ENCODE results near the gene DCAKD. TPM values are rescaled to one million over a fixed set of nuclear protein-coding genes. Genes with fewer than 3 reads are reported as not detected.

DCAKD gene
- total and polyA plus RNA-seq, 2 donors (not counting 3 experiments of a cell fraction or from before 2014, with no cell fraction given) = 30.8 to 36.5 TPM

- H3K9me1 ChIP-seq (replicated peaks; ENCODE audit: control insufficient read depth, extremely low read depth, insufficient read depth, low read length) = no peaks in the 10 kb centered on the region
- H3K4me2 ChIP-seq (ENCODE audit: insufficient read depth, low read length) = no peak overlapping the region
- no peak overlapping the region for H3K27ac ChIP-seq (ENCODE audit: insufficient read depth, low read depth, low read length)
- H3K27me3 ChIP-seq (ENCODE audit: control insufficient read depth in 2 of 2, insufficient read depth in 2 of 2, low read length in 2 of 2) = no peaks in the 10 kb centered on the region
- H3K36me3 ChIP-seq (ENCODE audit: control insufficient read depth in 2 of 2, extremely low read depth in 1 of 2, insufficient read depth in 2 of 2, low read length in 2 of 2) = peaks cover 4 to 5% of the 10 kb centered on the region in 2 experiments
- DNase-seq (ENCODE audit: low read depth, low spot score) (no peak), FAIRE-seq (no peak)
- H3K9me3 ChIP-seq (replicated peaks; ENCODE audit: control insufficient read depth, insufficient read depth, low read length) = no peaks in the 10 kb centered on the region
- H3K4me3 ChIP-seq (replicated peaks in 1 of 3; ENCODE audit: insufficient read depth in 1 of 3, low read depth in 1 of 3, low read length in 3 of 3) = no peak overlapping the region
- ChIA-PET CTCF (interaction anchor here (1.3 to 3.3 kb wide), 3 partner anchors 8 to 68 kb away, joined by 3 to 11 read pairs (median 5); partner anchors contain the start of gene ACBD4), POLR2A (no interaction called here)
- no TSS peak for BruUV-seq (replicated peaks)
- H4K20me1 ChIP-seq (replicated peaks; ENCODE audit: control insufficient read depth, extremely low read depth, insufficient read depth, low read length) = no peaks in the 10 kb centered on the region
- no peak overlapping the region for H2AFZ ChIP-seq (ENCODE audit: low read depth, low read length)
- H3K4me1 ChIP-seq (ENCODE audit: control insufficient read depth, extremely low read depth, insufficient read depth, low read length) = peaks cover 18% of the 10 kb centered on the region
- no peak overlapping the region for H3K9ac ChIP-seq (replicated peaks; ENCODE audit: extremely low read depth, insufficient read depth, low read length)
- TF ChIP-seq POLR2A (IDR thresholded peaks at IDR 0.05; ENCODE audit: low read depth, low read length) = no peak
- TF ChIP-seq JUN (IDR thresholded peaks at IDR 0.05; ENCODE audit: borderline replicate concordance, insufficient read depth, insufficient read length, low read depth) = no peak
- TF ChIP-seq FOS (IDR thresholded peaks at IDR 0.05; ENCODE audit: borderline replicate concordance, insufficient read depth, low read length) = no peak
- no peak for TF ChIP-seq CTCF (IDR thresholded peaks at IDR 0.05; ENCODE audit: extremely low read depth in 1 of 2, insufficient read depth in 1 of 2, low read depth in 1 of 2, low read length in 2 of 2)
- TF ChIP-seq MYC (IDR thresholded peaks at IDR 0.05; ENCODE audit: low read depth, low read length) = no peak
- TF ChIP-seq EZH2 (IDR thresholded peaks at IDR 0.05; ENCODE audit: borderline replicate concordance, low read depth, low read length, severe bottlenecking) = no peak
- no peak for TF ChIP-seq MAX (IDR thresholded peaks at IDR 0.05; ENCODE audit: insufficient read depth, insufficient read length)
- no peak for TF ChIP-seq GATA2 (IDR thresholded peaks at IDR 0.05; ENCODE audit: insufficient read depth, insufficient read length, low read depth, low read length)
- no peak for TF ChIP-seq POLR2AphosphoS5 (IDR thresholded peaks at IDR 0.05; ENCODE audit: insufficient read depth, low read depth, low read length)
- dilution Hi-C loops (cut with MboI; ENCODE audit: extremely low pct_ligation_motif_present, low sequenced_read_pairs) = no loop called here
- peaks cover 86% of the 10 kb centered on the region for H3K79me2 ChIP-seq (ENCODE audit: control insufficient read depth, insufficient read depth, low read length)
- intact Hi-C loops (cut with micrococcal nuclease) = no loop called here
Measured at GRCh38 chr17:45067637-45068036, 16.2 kb upstream of the DCAKD start.
